Bronchial epithelial cell (primary cell): Measurements from ENCODE around the gene PPM1F. TPM values are rescaled to one million over a fixed set of nuclear protein-coding genes. Genes with fewer than 3 reads are reported as not detected.

Experiments used
- DNase-seq: peaks from one replicate; pipeline ENCODE4 v3.0.0-alpha.2; 2010; ENCODE audit warnings: low read depth
- FAIRE-seq: peaks from 2 replicates; lab custom pipeline; 2011; peaks lifted over from hg19 to GRCh38; lab: Jason Lieb, UNC
- H3K27me3 ChIP-seq: 2 replicates; pipeline ENCODE4 v1.5.1; 2011; ENCODE audit warnings: low read length; ENCODE audit not compliant: control insufficient read depth, insufficient read depth
- H3K36me3 ChIP-seq: 2 replicates; pipeline ENCODE4 v1.5.1; 2011; ENCODE audit warnings: low read length; ENCODE audit not compliant: control insufficient read depth, insufficient read depth
- H3K4me3 ChIP-seq: 2 replicates; pipeline ENCODE4 v1.5.1; 2011; ENCODE audit warnings: mild to moderate bottlenecking, low read depth, low read length, control low read depth
- total RNA-seq: library from RNA; depleted of rRNA; stranded (reverse); fragments of >200 nt; gene quantifications from 2 replicates; pipeline ENCODE4 v1.2.1, GENCODE V29; 2014
- TF ChIP-seq, protein P1 (sequence below): IDR thresholded peaks from 2 replicates; pipeline ENCODE4 v1.5.1; 2011; ENCODE audit warnings: mild to moderate bottlenecking, moderate library complexity, low read length, control low read depth, inconsistent platforms; ENCODE audit not compliant: insufficient read depth, severe bottlenecking

PPM1F gene
- total RNA-seq, 1 donor from 2014 or later = 16.1 TPM

- no peak for FAIRE-seq
- TF ChIP-seq, protein P1, sequence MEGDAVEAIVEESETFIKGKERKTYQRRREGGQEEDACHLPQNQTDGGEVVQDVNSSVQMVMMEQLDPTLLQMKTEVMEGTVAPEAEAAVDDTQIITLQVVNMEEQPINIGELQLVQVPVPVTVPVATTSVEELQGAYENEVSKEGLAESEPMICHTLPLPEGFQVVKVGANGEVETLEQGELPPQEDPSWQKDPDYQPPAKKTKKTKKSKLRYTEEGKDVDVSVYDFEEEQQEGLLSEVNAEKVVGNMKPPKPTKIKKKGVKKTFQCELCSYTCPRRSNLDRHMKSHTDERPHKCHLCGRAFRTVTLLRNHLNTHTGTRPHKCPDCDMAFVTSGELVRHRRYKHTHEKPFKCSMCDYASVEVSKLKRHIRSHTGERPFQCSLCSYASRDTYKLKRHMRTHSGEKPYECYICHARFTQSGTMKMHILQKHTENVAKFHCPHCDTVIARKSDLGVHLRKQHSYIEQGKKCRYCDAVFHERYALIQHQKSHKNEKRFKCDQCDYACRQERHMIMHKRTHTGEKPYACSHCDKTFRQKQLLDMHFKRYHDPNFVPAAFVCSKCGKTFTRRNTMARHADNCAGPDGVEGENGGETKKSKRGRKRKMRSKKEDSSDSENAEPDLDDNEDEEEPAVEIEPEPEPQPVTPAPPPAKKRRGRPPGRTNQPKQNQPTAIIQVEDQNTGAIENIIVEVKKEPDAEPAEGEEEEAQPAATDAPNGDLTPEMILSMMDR = no peak
These were observed 36.4 kb upstream of the PPM1F start for GRCh38 chr22:21989049-21989448.

GRCh38 chr22:21985214-21985613, 32.6 kb upstream of the PPM1F start:
- H3K4me3 ChIP-seq = no peak overlapping the region
- DNase-seq = no peak
- H3K27me3 ChIP-seq = no peaks in the 10 kb centered on the region
- TF ChIP-seq, protein P1 = no peak
- peaks cover 1% of the 10 kb centered on the region for H3K36me3 ChIP-seq
- FAIRE-seq = no peak

More at GRCh38 chr22:21989049-21989448, 36.4 kb upstream of the PPM1F start:
- no peaks in the 10 kb centered on the region for H3K27me3 ChIP-seq
- H3K4me3 ChIP-seq = no peak overlapping the region
- no peak for DNase-seq
- H3K36me3 ChIP-seq = no peaks in the 10 kb centered on the region

- peak; percentile 18 for DNase-seq
- H3K27me3 ChIP-seq = no peaks in the 10 kb centered on the region
- FAIRE-seq = no peak
- TF ChIP-seq, protein P1 = peak; percentile 47
- peaks cover 2% of the 10 kb centered on the region for H3K36me3 ChIP-seq
- no peak overlapping the region for H3K4me3 ChIP-seq
These were observed 32.1 kb upstream of the PPM1F start for GRCh38 chr22:21984793-21985192.

DNA sequence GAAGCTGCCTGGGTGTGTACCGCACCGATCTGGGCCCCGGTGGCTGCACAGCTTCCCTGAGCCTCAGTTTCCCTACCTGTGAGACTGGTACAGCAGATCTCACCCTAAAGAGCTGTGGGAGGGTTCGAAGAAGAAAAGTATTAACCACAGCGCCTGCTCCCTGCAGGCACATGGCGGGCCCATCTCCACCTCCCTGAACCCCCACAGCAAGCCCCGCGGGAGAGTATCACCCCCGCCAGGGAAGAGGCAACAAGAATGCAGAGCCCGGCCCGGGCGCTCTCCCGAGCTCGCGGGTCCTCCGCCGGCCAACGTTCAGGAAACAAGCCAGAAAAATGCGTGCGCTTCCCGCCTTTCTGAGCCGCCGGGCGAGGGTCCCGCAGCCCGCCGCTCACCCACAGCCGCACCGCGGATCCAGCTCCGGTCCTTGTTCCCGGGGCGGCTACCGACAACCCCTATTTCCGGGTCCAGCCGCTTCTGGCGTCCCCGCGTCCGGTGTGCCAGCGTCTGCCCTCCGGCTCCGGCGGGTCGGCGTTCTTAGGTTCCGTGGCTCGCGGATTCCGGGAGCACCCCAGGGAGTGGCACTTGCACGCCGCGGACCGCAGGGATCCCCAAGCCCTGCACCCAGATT, 29.8 kb upstream of the PPM1F start, which contains the start of gene TOP3B:
TOP3B (minus strand) TSS at position 450 of the 628 bp plus-strand sequence. CDS start 7,078 bp downstream, outside the sequence.
- H3K36me3 ChIP-seq = peaks cover 2% of the 10 kb centered on the region
- TF ChIP-seq, protein P1 = no peak
- H3K27me3 ChIP-seq = no peaks in the 10 kb centered on the region
- no peak for FAIRE-seq
- H3K4me3 ChIP-seq = peak within 1 kb of the TSS; percentile 73
- DNase-seq = peak; percentile 37

DNA sequence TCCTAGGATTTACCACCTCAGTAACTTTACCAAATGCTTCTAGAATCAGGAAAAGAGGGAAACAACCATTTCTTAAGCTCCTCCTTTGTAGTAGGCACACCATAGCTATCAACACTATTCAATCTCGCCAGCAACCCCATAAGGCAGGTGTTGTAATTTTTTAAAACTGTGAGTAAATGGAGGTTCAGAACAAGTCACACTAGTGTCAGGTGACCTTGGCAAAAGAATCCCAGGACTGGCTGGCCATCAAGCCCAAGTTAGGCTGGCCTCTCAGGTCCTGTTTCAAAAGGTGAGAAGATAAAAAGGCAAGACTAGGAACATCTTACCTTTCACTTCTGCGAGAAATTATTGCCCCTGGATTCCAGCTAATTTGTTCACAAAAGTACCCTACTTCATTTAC, 29.2 kb upstream of the PPM1F start:
- DNase-seq (peak; percentile 3), FAIRE-seq (no peak)
- TF ChIP-seq, protein P1 = no peak
- H3K4me3 ChIP-seq = peak overlapping the region; percentile 73
- H3K27me3 ChIP-seq = no peaks in the 10 kb centered on the region
- peaks cover 2% of the 10 kb centered on the region for H3K36me3 ChIP-seq
